B cell (primary cell): ENCODE measurements around the gene ZNF691. TPM values are rescaled to one million over a fixed set of nuclear protein-coding genes. Genes with fewer than 3 reads are reported as not detected.

Experiments
- ATAC-seq: fragments of 200-7000 bp; cut with Tn5 transposase; one replicate; pipeline ENCODE4 v1.10.0; 2021; ENCODE audit warnings: low read depth, mild to moderate bottlenecking, moderate number of reproducible peaks, moderate library complexity
- CTCF ChIA-PET: fragments of 350-600 bp; sonication (Branson Sonifier 250); formaldehyde crosslinking; loops from one replicate; lab custom pipeline; 2021; ENCODE audit warnings: antibody characterized with exemption, inconsistent platforms; lab: Charles Lee
- POLR2A ChIA-PET: fragments of 350-600 bp; sonication (Branson Sonifier 250); formaldehyde crosslinking; loops from one replicate; lab custom pipeline; 2021; ENCODE audit warnings: antibody characterized with exemption; lab: Charles Lee
- DNase-seq: peaks from one replicate; pipeline ENCODE4 v3.0.0; 2013
- H2AFZ ChIP-seq: 2 replicates; pipeline ENCODE4 v1.6.1; 2012; ENCODE audit warnings: mild to moderate bottlenecking, low read depth, low read length; ENCODE audit not compliant: insufficient read depth, poor library complexity, severe bottlenecking
- H3K27ac ChIP-seq, 2 donors: 1 replicate in 1 of 2; 2 replicates in 1 of 2; pipeline ENCODE4 v1.5.1; 2012 to 2013; ENCODE audit warnings: low read length in 2 of 2, mild to moderate bottlenecking in 2 of 2, moderate library complexity in 1 of 2
- H3K27me3 ChIP-seq, 4 experiments: fragments of 200-600 bp in 1 of 4; sonication (generic) in 1 of 4; replicated peaks in 1 of 4; 1 replicate in 2 of 4; 2 replicates in 2 of 4; pipeline versions ENCODE4 v1.6.1 to v1.7.0; 2013 to 2016; ENCODE audit warnings: low read length in 3 of 4, mild to moderate bottlenecking in 2 of 4, mixed read lengths in 1 of 4, moderate library complexity in 1 of 4; ENCODE audit not compliant: insufficient read depth in 4 of 4, control insufficient read depth in 3 of 4; ENCODE audit errors: control extremely low read depth in 1 of 4
- H3K36me3 ChIP-seq, 2 experiments: replicated peaks in 1 of 2; 1 replicate in 1 of 2; 2 replicates in 1 of 2; pipeline versions ENCODE4 v1.6.1 to v1.7.1; 2013; ENCODE audit warnings: low read length in 1 of 2; ENCODE audit not compliant: insufficient read depth in 2 of 2, control insufficient read depth in 1 of 2; ENCODE audit errors: control extremely low read depth in 1 of 2, extremely low read depth in 1 of 2
- H3K4me1 ChIP-seq, 2 donors: fragments of 200-600 bp in 1 of 2; sonication (generic) in 1 of 2; 1 replicate in 1 of 2; 2 replicates in 1 of 2; pipeline versions ENCODE4 v1.5.1 to v1.6.1; 2013 to 2017; ENCODE audit warnings: low read length in 2 of 2; ENCODE audit not compliant: control insufficient read depth in 2 of 2, insufficient read depth in 2 of 2
- H3K4me2 ChIP-seq: replicated peaks from 2 replicates; pipeline ENCODE3; 2012; ENCODE audit warnings: mild to moderate bottlenecking, low read depth, low read length; ENCODE audit not compliant: poor library complexity, severe bottlenecking
- H3K4me3 ChIP-seq, 5 experiments: fragments of 200-600 bp in 1 of 5; sonication (generic) in 1 of 5; 1 replicate in 3 of 5; 2 replicates in 2 of 5; pipeline versions ENCODE4 v1.5.1 to v1.7.0; 2011 to 2016; ENCODE audit warnings: low read length in 4 of 5, mild to moderate bottlenecking in 4 of 5, low read depth in 2 of 5, control low read depth in 1 of 5, moderate library complexity in 1 of 5; ENCODE audit not compliant: insufficient read depth in 1 of 5; ENCODE audit errors: control extremely low read depth in 1 of 5, extremely low read depth in 1 of 5
- H3K79me2 ChIP-seq: fragments of 200-600 bp; sonication (generic); one replicate; pipeline ENCODE4 v1.6.0; 2016; ENCODE audit warnings: low read length; ENCODE audit not compliant: control insufficient read depth, insufficient read depth
- H3K9ac ChIP-seq: fragments of 200-600 bp; sonication (generic); 2 replicates; pipeline ENCODE4 v1.6.1; 2017; ENCODE audit warnings: mild to moderate bottlenecking, low read length, moderate library complexity
- H3K9me3 ChIP-seq, 3 donors: one replicate each; pipeline versions ENCODE4 v1.6.1 to v1.7.1; 2013; ENCODE audit warnings: low read length in 2 of 3; ENCODE audit not compliant: control insufficient read depth in 2 of 3, insufficient read depth in 1 of 3; ENCODE audit errors: control extremely low read depth in 1 of 3
- H4K20me1 ChIP-seq: 2 replicates; pipeline ENCODE4 v1.6.0; 2012; ENCODE audit warnings: mild to moderate bottlenecking, low read length; ENCODE audit not compliant: insufficient read depth, control insufficient read depth, poor library complexity, severe bottlenecking
- H3K27ac Mint-ChIP-seq: one replicate; pipeline ENCODE4 v1.8.0; 2021; ENCODE audit warnings: mixed read lengths
- H3K27me3 Mint-ChIP-seq: one replicate; pipeline ENCODE4 v1.8.0; 2021; ENCODE audit warnings: mixed read lengths
- H3K4me1 Mint-ChIP-seq: one replicate; pipeline ENCODE4 v1.8.0; 2021; ENCODE audit warnings: mixed read lengths
- H3K4me3 Mint-ChIP-seq: one replicate; pipeline ENCODE4 v1.8.0; 2021; ENCODE audit warnings: mixed read lengths
- H3K9me3 Mint-ChIP-seq: one replicate; pipeline ENCODE4 v1.8.0; 2022; ENCODE audit warnings: mixed read lengths; ENCODE audit not compliant: insufficient read depth
- CTCF ChIP-seq: fragments of 200-600 bp; IDR thresholded peaks from one replicate; pipeline ENCODE4 v1.8.0; 2022; ENCODE audit warnings: antibody characterized with exemption, mild to moderate bottlenecking
- EZH2 ChIP-seq: IDR thresholded peaks from 2 replicates; pipeline ENCODE4 v1.6.1; 2012; ENCODE audit warnings: borderline replicate concordance, low read depth, mild to moderate bottlenecking, moderate library complexity, low read length; ENCODE audit not compliant: insufficient read depth, poor library complexity, severe bottlenecking
- WGBS: methylation state at CpG from one replicate; pipeline ENCODE4 v1.1.5; 2013; ENCODE audit warnings: missing lambda C conversion rate; ENCODE audit not compliant: insufficient coverage; 5-methylcytosine and 5-hydroxymethylcytosine counted together
- intact Hi-C: fragments of 100-400 bp; cut with micrococcal nuclease; formaldehyde crosslinking; loops from one replicate; pipeline ENCODE4 v1.10.0; 2022
- polyA plus RNA-seq: library from polyadenylated mRNA; depleted of rRNA; stranded (reverse); fragments of >200 nt; gene quantifications from 2 replicates; pipeline ENCODE4 v1.2.3, GENCODE V29; 2012
- total RNA-seq, 2 donors: library from RNA; stranded (reverse); fragments of 120-200 nt in 1 of 2; gene quantifications; 1 replicate in 1 of 2; 2 replicates in 1 of 2; pipeline versions ENCODE4 v1.2.3 to v1.2.4, GENCODE V29; 2013 to 2022

ZNF691 gene
- total and polyA plus RNA-seq, 2 donors (not counting 1 experiment from before 2014, with no cell fraction given) = 12.4 to 17.1 TPM

DNA sequence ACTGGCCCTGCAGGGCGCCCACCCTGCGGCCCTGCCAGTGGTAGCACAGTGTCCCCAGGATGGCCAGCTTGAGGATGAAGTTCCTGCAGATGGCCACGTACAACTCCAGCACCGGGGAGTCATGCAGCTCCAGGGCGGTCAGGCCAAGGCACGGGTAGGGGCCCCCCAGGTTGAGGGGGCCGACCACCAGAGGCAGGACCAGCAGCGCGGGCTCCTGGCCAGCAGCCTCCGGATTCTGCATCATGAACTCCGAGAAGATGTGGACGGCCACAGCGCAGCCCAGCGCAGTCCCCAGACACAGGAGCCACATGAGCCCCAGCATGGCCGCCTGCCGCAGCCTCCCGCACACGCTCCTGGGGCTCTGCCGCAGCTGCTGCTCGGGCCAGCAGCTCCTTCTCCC, 41.0 kb downstream of the ZNF691 start:
- H3K4me1 Mint-ChIP-seq = no peaks in the 10 kb centered on the region
- no peak overlapping the region for H3K4me2 ChIP-seq
- H3K4me1 ChIP-seq = no peaks in the 10 kb centered on the region
- H2AFZ ChIP-seq = no peak overlapping the region
- H3K9me3 ChIP-seq = no peaks in the 10 kb centered on the region
- TF ChIP-seq EZH2 (no peak), CTCF (no peak)
- no peak overlapping the region for H3K9ac ChIP-seq
- no peak overlapping the region for H3K27ac Mint-ChIP-seq
- 95% methylated on average over 20 of the region's 20 CpGs for WGBS
- H3K27me3 ChIP-seq = no peaks in the 10 kb centered on the region
- ChIA-PET CTCF (no interaction called here), POLR2A (no interaction called here)
- H3K4me3 Mint-ChIP-seq = no peak overlapping the region
- H3K27me3 Mint-ChIP-seq = peaks cover 7% of the 10 kb centered on the region
- H3K9me3 Mint-ChIP-seq = no peaks in the 10 kb centered on the region
- no peaks in the 10 kb centered on the region for H3K36me3 ChIP-seq
- no peaks in the 10 kb centered on the region for H3K79me2 ChIP-seq
- ATAC-seq (no peak), DNase-seq (no peak)
- intact Hi-C loops = no loop called here
- H3K27ac ChIP-seq = no peak overlapping the region
- no peaks in the 10 kb centered on the region for H4K20me1 ChIP-seq
- no peak overlapping the region for H3K4me3 ChIP-seq

DNA sequence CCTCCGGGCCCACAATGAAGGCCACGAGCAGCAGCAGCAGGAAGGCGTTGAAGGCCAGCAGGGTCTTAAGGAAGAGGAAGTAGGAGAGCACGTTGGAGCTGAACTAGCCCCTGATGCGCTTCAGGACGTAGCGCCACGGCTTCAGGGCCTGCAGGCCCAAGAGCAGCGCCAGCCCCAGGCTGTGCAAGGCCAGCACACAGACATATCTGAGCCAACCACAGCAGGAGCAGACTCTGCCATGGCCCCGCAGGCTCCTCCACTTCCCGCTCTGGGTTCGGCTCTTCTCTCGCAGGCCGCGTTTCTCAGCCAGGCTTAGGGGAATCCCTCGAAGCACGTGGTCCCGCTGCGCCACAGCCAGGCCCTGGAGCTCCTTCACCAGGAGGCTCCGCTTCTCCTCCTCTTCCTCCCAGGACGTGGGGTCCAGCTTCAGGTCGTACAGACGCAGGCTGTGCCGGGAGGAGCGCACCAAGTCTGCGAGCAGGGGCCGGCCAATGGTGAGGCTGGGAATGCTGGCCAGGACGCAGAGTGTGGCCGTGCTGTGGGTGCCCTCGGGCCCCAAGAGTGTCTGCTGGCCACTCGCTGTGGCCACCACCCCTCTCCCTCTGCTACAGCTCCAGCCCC, 41.7 kb downstream of the ZNF691 start:
- WGBS = 91% methylated on average over 31 of the region's 31 CpGs
- no peaks in the 10 kb centered on the region for H3K9me3 ChIP-seq
- ChIA-PET POLR2A (no interaction called here), CTCF (no interaction called here)
- no peak for ATAC-seq
- peaks cover 7% of the 10 kb centered on the region for H3K27me3 Mint-ChIP-seq
- H3K27ac ChIP-seq = no peak overlapping the region
- no peak for DNase-seq
- no peaks in the 10 kb centered on the region for H3K9me3 Mint-ChIP-seq
- H3K4me2 ChIP-seq = no peak overlapping the region
- H4K20me1 ChIP-seq = no peaks in the 10 kb centered on the region
- no peaks in the 10 kb centered on the region for H3K36me3 ChIP-seq
- no peaks in the 10 kb centered on the region for H3K79me2 ChIP-seq
- H3K4me1 ChIP-seq = no peaks in the 10 kb centered on the region
- H3K27ac Mint-ChIP-seq = no peak overlapping the region
- no peaks in the 10 kb centered on the region for H3K27me3 ChIP-seq
- no peak for TF ChIP-seq CTCF
- TF ChIP-seq EZH2 = no peak
- no peak overlapping the region for H3K9ac ChIP-seq
- no peak overlapping the region for H3K4me3 Mint-ChIP-seq
- no peaks in the 10 kb centered on the region for H3K4me1 Mint-ChIP-seq
- intact Hi-C loops = no loop called here
- no peak overlapping the region for H2AFZ ChIP-seq
- no peak overlapping the region for H3K4me3 ChIP-seq
